Uterus (tissue), 4 donors: ENCODE results near the gene DUSP7. TPM values are rescaled to one million over a fixed set of nuclear protein-coding genes. Genes with fewer than 3 reads are reported as not detected.

ENCODE experiments used
- DNase-seq, 2 donors: peaks; one replicate each; pipeline ENCODE4 v3.0.0-alpha.2; 2019 to 2020
- H3K27ac ChIP-seq, 2 donors: fragments of 200-600 bp; sonication (generic); 1 replicate in 1 of 2; 2 replicates in 1 of 2; pipeline ENCODE4 v1.5.1; 2016 to 2018
- H3K27me3 ChIP-seq, 2 donors: fragments of 200-600 bp; sonication (generic); one replicate each; pipeline ENCODE4 v1.5.1; 2018 to 2019; ENCODE audit warnings: control low read depth in 1 of 2
- H3K36me3 ChIP-seq, 2 donors: fragments of 200-600 bp; sonication (generic); one replicate each; pipeline ENCODE4 v1.5.1; 2019; ENCODE audit warnings: control low read depth in 1 of 2
- H3K4me1 ChIP-seq, 2 donors: fragments of 200-600 bp; sonication (generic); one replicate each; pipeline ENCODE4 v1.5.1; 2018 to 2019; ENCODE audit warnings: control low read depth in 1 of 2
- H3K4me3 ChIP-seq, 2 donors: fragments of 200-600 bp; sonication (generic); 1 replicate in 1 of 2; 2 replicates in 1 of 2; pipeline ENCODE4 v1.5.1; 2018 to 2019; ENCODE audit warnings: mild to moderate bottlenecking in 1 of 2
- H3K9me3 ChIP-seq, 2 donors: fragments of 200-600 bp; sonication (generic); one replicate each; pipeline ENCODE4 v1.5.1; 2019; ENCODE audit warnings: control low read depth in 1 of 2
- POLR2A ChIP-seq, 2 donors: fragments of 450-650 bp; IDR thresholded peaks; one replicate each; pipeline ENCODE4 v1.6.1; 2016; ENCODE audit warnings: antibody characterized with exemption in 2 of 2, mild to moderate bottlenecking in 1 of 2, moderate library complexity in 1 of 2
- intact Hi-C: fragments of 100-400 bp; cut with DNase I; formaldehyde crosslinking; loops from one replicate; pipeline ENCODE4 v1.15.1; 2023; ENCODE audit warnings: low total_unique reads
- total RNA-seq, 4 donors: library from RNA; depleted of rRNA in 3 of 4; stranded (reverse); fragments of >200 nt in 3 of 4; gene quantifications; one replicate each; pipeline versions ENCODE4 v1.1.0 to v1.2.4, GENCODE V29; 2014 to 2023
- TF ChIP-seq, protein P1 (sequence below), 4 experiments: fragments of 200-600 bp in 2 of 4; fragments of 450-650 bp in 2 of 4; sonication (generic) in 2 of 4; IDR thresholded peaks; one replicate each; pipeline ENCODE4 v1.5.1; 2016 to 2019; ENCODE audit warnings: antibody characterized with exemption in 4 of 4, mild to moderate bottlenecking in 2 of 4, moderate library complexity in 1 of 4
- donor health status: DM: yes; HTN: yes; CAD: no.

Gene DUSP7
- total RNA-seq, 4 donors from 2014 or later = 5.6 to 39.1 (median 12.3) TPM

DNA sequence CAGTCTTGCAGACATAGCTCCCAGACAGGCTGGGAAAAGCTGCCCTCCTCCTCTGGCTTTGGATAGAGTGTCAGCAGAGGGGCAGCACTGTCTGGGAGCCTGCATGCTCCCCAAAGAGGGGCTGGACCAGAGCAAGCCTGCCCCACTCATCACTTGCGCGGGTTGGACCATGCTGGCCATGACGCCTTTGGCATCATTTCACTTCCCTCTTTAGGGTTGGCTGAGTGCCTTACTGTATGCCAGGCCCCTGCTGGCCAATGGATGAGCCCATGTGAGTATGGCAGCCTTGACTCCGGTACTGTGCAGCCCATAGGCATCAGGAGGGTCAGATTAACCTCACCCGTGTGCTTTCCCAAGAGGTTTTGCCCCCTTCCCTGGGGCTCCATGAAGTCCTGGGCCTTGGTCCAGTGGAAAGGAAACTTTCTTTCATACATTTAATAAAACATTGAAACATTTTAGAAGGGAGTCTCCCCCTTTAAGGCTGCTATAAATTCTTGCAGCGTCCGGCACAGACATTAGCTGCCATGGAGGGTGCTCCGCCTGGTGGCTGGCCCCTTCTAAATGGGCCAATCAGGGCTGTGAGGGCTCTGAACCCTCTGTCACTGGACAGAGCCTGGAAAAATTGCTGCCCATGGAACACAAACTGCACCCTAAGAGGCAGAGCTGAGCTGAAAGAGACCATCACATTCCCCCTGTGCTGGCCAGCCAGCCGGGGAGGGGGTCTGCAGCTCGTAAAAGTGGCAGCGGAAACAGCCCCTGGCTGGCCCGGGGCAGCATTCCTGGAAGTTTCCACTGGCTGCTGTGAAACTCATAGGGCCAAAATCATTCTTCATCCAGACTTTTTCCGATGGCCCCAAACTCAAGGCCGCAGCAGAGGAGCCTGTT lies 20.8 kb upstream of the DUSP7 start:
- TF ChIP-seq, protein P1, sequence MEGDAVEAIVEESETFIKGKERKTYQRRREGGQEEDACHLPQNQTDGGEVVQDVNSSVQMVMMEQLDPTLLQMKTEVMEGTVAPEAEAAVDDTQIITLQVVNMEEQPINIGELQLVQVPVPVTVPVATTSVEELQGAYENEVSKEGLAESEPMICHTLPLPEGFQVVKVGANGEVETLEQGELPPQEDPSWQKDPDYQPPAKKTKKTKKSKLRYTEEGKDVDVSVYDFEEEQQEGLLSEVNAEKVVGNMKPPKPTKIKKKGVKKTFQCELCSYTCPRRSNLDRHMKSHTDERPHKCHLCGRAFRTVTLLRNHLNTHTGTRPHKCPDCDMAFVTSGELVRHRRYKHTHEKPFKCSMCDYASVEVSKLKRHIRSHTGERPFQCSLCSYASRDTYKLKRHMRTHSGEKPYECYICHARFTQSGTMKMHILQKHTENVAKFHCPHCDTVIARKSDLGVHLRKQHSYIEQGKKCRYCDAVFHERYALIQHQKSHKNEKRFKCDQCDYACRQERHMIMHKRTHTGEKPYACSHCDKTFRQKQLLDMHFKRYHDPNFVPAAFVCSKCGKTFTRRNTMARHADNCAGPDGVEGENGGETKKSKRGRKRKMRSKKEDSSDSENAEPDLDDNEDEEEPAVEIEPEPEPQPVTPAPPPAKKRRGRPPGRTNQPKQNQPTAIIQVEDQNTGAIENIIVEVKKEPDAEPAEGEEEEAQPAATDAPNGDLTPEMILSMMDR (IDR thresholded peaks at IDR 0.05) = peak; percentile 44 to 52 (median 50)
- TF ChIP-seq POLR2A (IDR thresholded peaks at IDR 0.05) = no peak
- no peaks in the 10 kb centered on the region for H3K36me3 ChIP-seq
- peaks cover 0 to 4% of the 10 kb centered on the region in 2 donors for H3K4me1 ChIP-seq
- peak in 1 of 2 donors; percentile 51 for DNase-seq
- H3K27ac ChIP-seq = peak overlapping the region; percentile 71 to 79
- no peaks in the 10 kb centered on the region for H3K27me3 ChIP-seq
- intact Hi-C loops = no loop called here
- no peak overlapping the region for H3K4me3 ChIP-seq
- H3K9me3 ChIP-seq = no peaks in the 10 kb centered on the region

DNA sequence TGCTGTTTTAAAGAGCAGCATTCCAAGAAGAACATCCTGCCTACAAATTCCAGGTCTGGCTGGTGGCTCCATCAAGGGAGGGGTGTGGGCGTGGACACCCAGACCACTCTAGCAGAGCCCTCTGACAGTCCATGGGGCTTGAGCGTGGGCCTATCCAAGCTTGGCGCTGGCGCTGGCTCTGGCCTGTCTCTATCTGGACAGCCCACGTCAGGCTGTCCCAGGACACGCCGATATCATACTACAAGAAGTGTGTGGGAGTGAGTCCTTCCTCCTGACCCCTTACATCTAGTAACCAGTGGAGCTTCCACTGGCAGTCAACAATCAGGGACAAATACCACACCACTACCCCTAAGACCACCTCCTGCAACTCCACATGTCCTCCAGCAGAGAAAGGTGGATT lies 17.1 kb upstream of the DUSP7 start:
- DNase-seq = no peak
- H3K27ac ChIP-seq = no peak overlapping the region
- H3K4me1 ChIP-seq = peaks cover 0 to 4% of the 10 kb centered on the region in 2 donors
- H3K9me3 ChIP-seq = no peaks in the 10 kb centered on the region
- H3K4me3 ChIP-seq = no peak overlapping the region
- TF ChIP-seq, protein P1 (IDR thresholded peaks at IDR 0.05) = no peak
- TF ChIP-seq POLR2A (IDR thresholded peaks at IDR 0.05) = no peak
- intact Hi-C loops = no loop called here
- H3K36me3 ChIP-seq = no peaks in the 10 kb centered on the region
- H3K27me3 ChIP-seq = no peaks in the 10 kb centered on the region

DNA sequence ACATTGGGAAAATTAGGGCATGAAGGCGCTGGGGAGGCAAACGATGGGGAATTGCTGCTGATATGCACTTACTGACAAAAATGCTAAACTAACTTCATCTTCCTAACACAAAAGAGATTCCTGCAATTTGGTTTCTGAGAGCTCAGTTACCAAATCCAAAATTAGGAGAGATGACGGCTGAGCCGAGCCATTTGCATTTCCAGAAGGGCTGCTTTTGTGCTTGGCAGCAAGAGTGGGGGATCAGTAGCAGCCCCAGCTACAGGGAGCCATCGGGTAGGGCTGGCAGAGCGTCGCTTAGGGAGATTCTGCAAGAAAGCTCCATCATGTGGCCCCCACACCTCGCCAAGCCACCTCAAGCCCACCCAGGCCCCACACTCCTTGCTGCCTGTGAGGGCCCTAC lies 16.1 kb upstream of the DUSP7 start:
- no peaks in the 10 kb centered on the region for H3K36me3 ChIP-seq
- no peak overlapping the region for H3K27ac ChIP-seq
- peaks cover 0 to 1% of the 10 kb centered on the region in 2 donors for H3K4me1 ChIP-seq
- H3K9me3 ChIP-seq = no peaks in the 10 kb centered on the region
- intact Hi-C loops = no loop called here
- DNase-seq = no peak
- TF ChIP-seq, protein P1 (IDR thresholded peaks at IDR 0.05) = no peak
- no peak for TF ChIP-seq POLR2A (IDR thresholded peaks at IDR 0.05)
- no peak overlapping the region for H3K4me3 ChIP-seq
- no peaks in the 10 kb centered on the region for H3K27me3 ChIP-seq

DNA sequence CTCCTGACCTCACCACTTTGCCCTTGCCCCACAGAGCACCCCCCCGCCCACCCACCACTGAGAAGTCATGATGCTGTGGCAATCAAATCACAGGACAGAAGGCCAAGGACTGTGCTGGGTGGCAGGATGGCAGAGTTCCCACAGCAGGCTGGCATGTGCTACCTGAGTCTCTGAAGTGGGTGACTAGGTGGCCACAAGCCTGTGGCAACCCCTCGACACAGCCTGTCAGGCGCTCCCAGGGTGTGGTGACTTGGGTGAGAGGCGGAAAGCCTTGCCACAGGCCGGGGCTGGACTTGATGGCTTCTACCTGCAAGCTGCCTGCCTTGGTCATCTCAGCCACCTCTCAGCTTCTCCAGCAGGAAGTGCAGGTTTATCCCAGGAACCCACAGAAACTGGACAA lies 15.6 kb upstream of the DUSP7 start:
- no peaks in the 10 kb centered on the region for H3K36me3 ChIP-seq
- no peak overlapping the region for H3K4me3 ChIP-seq
- TF ChIP-seq, protein P1 (IDR thresholded peaks at IDR 0.05) = no peak
- no peak for TF ChIP-seq POLR2A (IDR thresholded peaks at IDR 0.05)
- DNase-seq = no peak
- no peaks in the 10 kb centered on the region for H3K27me3 ChIP-seq
- intact Hi-C loops = no loop called here
- H3K4me1 ChIP-seq = no peaks in the 10 kb centered on the region
- no peaks in the 10 kb centered on the region for H3K9me3 ChIP-seq
- no peak overlapping the region for H3K27ac ChIP-seq
